IPS DF 6.9 (cell line): ENCODE measurements around the gene TFB2M.

Source experiments
- DNase-seq: peaks from one replicate; pipeline ENCODE4 v3.0.0-alpha.2; 2013; ENCODE audit warnings: low read depth, low spot score
- H3K27ac ChIP-seq: one replicate; pipeline ENCODE4 v1.5.1; 2013; ENCODE audit warnings: low read length, control low read depth
- H3K27me3 ChIP-seq: 2 replicates; pipeline ENCODE4 v1.6.1; 2013; ENCODE audit warnings: mild to moderate bottlenecking, low read length; ENCODE audit not compliant: control insufficient read depth, insufficient read depth
- H3K36me3 ChIP-seq: 2 replicates; pipeline ENCODE4 v1.6.1; 2013; ENCODE audit warnings: low read length; ENCODE audit not compliant: control insufficient read depth, insufficient read depth
- H3K4me1 ChIP-seq: 2 replicates; pipeline ENCODE4 v1.6.1; 2013; ENCODE audit warnings: low read length; ENCODE audit not compliant: control insufficient read depth, insufficient read depth
- H3K4me3 ChIP-seq: 2 replicates; pipeline ENCODE4 v1.5.1; 2013; ENCODE audit warnings: mild to moderate bottlenecking, low read length
- H3K9me3 ChIP-seq: 2 replicates; pipeline ENCODE4 v1.6.1; 2013; ENCODE audit warnings: low read length, inconsistent platforms; ENCODE audit not compliant: control insufficient read depth, insufficient read depth
- WGBS: extraction: QIAGEN DNeasy Blood & Tissue Kit; methylation state at CpG from one replicate; pipeline ENCODE4 v1.1.7; 2013; ENCODE audit warnings: mixed read lengths, missing lambda C conversion rate; ENCODE audit not compliant: insufficient read length, insufficient coverage; 5-methylcytosine and 5-hydroxymethylcytosine counted together

TFB2M gene

GRCh38 chr1:246506367-246506673 lies 59.7 kb downstream of the TFB2M start:
- no peaks in the 10 kb centered on the region for H3K4me1 ChIP-seq
- peak overlapping the region; percentile 88; the same call in 1 of the 2 replicates for H3K4me3 ChIP-seq
- no peaks in the 10 kb centered on the region for H3K9me3 ChIP-seq
- WGBS: no CpG with 5 or more reads among the region's 9 CpGs
- DNase-seq: no peak
- no peak overlapping the region for H3K27ac ChIP-seq
- no peaks in the 10 kb centered on the region; the same call in 1 of the 2 replicates for H3K36me3 ChIP-seq
- no peaks in the 10 kb centered on the region for H3K27me3 ChIP-seq

- WGBS: no CpG with 5 or more reads among the region's 7 CpGs
Measured at GRCh38 chr1:246503341-246503740, 62.7 kb downstream of the TFB2M start.

GRCh38 chr1:246497331-246497915 lies 68.6 kb downstream of the TFB2M start:
- no CpG with 5 or more reads among the region's 2 CpGs for WGBS
- peaks cover under 1% of the 10 kb centered on the region; the same call in 1 of the 2 replicates for H3K4me1 ChIP-seq
- H3K4me3 ChIP-seq: no peak overlapping the region
- no peaks in the 10 kb centered on the region for H3K27me3 ChIP-seq
- DNase-seq: no peak
- no peaks in the 10 kb centered on the region for H3K9me3 ChIP-seq
- H3K27ac ChIP-seq: no peak overlapping the region
- H3K36me3 ChIP-seq: no peaks in the 10 kb centered on the region

More at GRCh38 chr1:246503341-246503740, 62.7 kb downstream of the TFB2M start:
- DNase-seq: no peak
- H3K36me3 ChIP-seq: no peaks in the 10 kb centered on the region; the same call in 1 of the 2 replicates
- no peaks in the 10 kb centered on the region for H3K9me3 ChIP-seq
- no peaks in the 10 kb centered on the region for H3K27me3 ChIP-seq
- no peak overlapping the region for H3K4me3 ChIP-seq
- no peaks in the 10 kb centered on the region for H3K4me1 ChIP-seq
- H3K27ac ChIP-seq: no peak overlapping the region

- no peaks in the 10 kb centered on the region for H3K36me3 ChIP-seq
- no peak overlapping the region for H3K4me3 ChIP-seq
- H3K27ac ChIP-seq: no peak overlapping the region
- peaks cover 1% of the 10 kb centered on the region; the same call in 1 of the 2 replicates for H3K4me1 ChIP-seq
- H3K27me3 ChIP-seq: no peaks in the 10 kb centered on the region
- peak; percentile 22 for DNase-seq
- WGBS: no CpG with 5 or more reads among the region's 3 CpGs
- H3K9me3 ChIP-seq: no peaks in the 10 kb centered on the region
Measured at GRCh38 chr1:246492611-246493245, 73.3 kb downstream of the TFB2M start.

GRCh38 chr1:246491551-246492053 lies 74.5 kb downstream of the TFB2M start:
- Histone ChIP-seq H3K4me3 (no peak overlapping the region), H3K27ac (no peak overlapping the region), H3K36me3 (no peaks in the 10 kb centered on the region), H3K9me3 (no peaks in the 10 kb centered on the region), H3K27me3 (no peaks in the 10 kb centered on the region), H3K4me1 (peaks cover 1% of the 10 kb centered on the region; the same call in 1 of the 2 replicates)
- no peak for DNase-seq
- whole genome bisulfite sequencing: no CpG with 5 or more reads among the region's 7 CpGs
